ENCODE data around the gene OBP2B.
"Not testable (repeated sequence)": the region's sequence is repeated elsewhere in the genome, so short reads cannot be mapped to it uniquely, and the experiment has no call there.

Gene OBP2B

DNA sequence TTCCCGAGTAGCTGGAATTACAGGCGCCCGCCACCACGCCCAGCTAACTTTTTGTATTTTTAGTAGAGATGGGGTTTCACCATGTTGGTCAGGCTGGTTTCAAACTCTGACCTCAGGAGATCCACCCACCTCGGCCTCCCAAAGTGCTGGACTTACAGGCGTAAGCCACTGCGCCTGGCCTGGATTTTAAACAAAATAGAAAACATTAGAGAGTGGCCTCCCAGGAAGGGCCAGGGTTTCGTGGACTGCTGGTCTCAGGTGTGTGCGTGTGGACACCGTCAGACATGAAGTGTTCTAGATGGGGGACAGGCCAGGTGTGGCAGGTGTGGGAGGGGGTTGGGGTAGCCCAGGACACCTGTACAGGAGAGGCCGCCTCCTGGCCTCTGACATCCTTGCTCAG lies 38.3 kb downstream of the OBP2B start:
- TF ChIP-seq, protein P1, sequence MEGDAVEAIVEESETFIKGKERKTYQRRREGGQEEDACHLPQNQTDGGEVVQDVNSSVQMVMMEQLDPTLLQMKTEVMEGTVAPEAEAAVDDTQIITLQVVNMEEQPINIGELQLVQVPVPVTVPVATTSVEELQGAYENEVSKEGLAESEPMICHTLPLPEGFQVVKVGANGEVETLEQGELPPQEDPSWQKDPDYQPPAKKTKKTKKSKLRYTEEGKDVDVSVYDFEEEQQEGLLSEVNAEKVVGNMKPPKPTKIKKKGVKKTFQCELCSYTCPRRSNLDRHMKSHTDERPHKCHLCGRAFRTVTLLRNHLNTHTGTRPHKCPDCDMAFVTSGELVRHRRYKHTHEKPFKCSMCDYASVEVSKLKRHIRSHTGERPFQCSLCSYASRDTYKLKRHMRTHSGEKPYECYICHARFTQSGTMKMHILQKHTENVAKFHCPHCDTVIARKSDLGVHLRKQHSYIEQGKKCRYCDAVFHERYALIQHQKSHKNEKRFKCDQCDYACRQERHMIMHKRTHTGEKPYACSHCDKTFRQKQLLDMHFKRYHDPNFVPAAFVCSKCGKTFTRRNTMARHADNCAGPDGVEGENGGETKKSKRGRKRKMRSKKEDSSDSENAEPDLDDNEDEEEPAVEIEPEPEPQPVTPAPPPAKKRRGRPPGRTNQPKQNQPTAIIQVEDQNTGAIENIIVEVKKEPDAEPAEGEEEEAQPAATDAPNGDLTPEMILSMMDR (IDR thresholded peaks at IDR 0.05; ENCODE audit: insufficient read depth, low read depth, low read length, missing control alignments), result no peak
- H3K4me3 ChIP-seq (ENCODE audit: low read depth, low read length), result no peak overlapping the region
- DNase-seq (ENCODE audit: low read depth), result no peak

DNA sequence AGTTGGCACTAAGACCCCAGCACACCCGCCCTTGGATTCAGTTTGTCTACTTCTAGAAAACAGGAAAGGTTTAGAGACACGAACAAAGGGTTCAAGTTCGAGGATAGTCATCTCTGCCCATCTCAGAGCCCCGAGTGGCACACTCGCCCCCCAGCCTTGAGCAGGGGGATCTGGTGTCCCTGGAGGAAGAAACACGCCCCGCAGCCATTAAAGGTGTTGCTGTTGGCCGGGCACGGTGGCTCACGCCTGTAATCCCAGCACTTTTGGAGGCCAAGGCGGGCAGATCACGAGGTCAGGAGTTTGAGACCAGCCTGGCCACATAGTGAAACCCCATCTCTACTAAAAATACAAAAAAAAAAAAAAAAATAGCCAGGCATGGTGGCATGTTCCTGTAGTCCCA lies 39.4 kb downstream of the OBP2B start:
- not testable (repeated sequence) for DNase-seq (ENCODE audit: low read depth); H3K4me3 ChIP-seq (ENCODE audit: low read depth, low read length)

DNA sequence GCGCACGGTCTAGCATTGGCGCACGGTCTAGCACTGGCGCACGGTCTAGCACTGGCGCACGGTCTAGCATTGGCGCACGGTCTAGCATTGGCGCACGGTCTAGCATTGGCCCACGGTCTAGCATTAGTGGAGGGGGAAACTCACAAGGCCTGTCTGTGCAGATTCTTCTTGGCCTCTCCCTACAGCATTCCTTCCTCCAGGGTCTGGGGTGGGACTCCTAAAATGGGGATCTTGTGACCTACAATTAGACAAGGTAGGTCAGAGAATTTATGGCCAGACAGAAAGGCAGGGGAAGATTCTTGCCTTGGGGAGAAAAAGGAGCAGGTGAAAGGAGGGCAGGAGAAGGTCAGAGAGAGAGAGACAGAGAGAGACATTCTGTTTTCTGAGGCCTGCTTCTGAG lies 39.9 kb downstream of the OBP2B start:
- TF ChIP-seq, protein P1 (IDR thresholded peaks at IDR 0.05; ENCODE audit: insufficient read depth, low read depth, low read length, missing control alignments), result no peak
- no peak overlapping the region for H3K4me3 ChIP-seq (ENCODE audit: low read depth, low read length)
- no peak for DNase-seq (ENCODE audit: low read depth)

DNA sequence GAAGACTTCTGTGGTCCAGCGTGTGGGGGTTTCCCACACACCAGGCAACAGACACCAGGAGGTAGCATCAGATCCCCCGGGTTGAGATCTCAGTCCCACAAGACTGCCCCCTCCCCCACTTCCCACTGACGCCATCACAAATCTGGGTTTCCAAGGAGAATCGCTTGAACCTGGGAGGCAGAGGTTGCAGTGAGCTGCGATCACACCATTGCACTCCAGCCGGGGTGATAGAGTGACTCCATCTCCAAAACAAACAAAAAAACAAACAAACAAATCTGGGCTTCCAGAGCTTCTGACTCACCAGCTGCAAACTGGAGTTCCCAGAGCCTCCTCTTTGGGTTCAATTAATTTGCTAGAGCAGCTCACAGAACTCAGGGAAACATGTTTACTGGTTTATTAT lies 40.6 kb downstream of the OBP2B start:
- TF ChIP-seq, protein P1 (IDR thresholded peaks at IDR 0.05; ENCODE audit: insufficient read depth, low read depth, low read length, missing control alignments), result no peak
- DNase-seq (ENCODE audit: low read depth), result no peak
- no peak overlapping the region for H3K4me3 ChIP-seq (ENCODE audit: low read depth, low read length)

DNA sequence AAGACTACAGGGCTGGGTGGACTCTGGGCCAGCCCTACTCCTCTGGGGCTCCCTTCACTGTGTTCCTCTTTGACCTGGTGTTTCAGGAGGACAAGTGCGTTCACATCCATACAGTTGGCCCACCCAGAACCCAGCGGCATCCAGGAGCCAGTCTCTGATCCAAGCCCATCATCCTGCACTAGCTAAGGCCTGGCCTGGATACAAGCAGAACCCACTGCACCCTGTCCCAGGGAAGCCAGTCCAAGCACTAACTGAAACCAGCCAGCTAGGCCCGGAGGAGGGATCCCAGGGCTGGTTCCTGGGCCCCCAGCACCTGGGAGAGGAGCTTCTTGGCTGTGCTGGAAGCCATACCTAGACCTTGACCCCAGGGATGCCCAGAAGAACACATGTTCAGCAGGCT lies 41.3 kb downstream of the OBP2B start:
- TF ChIP-seq, protein P1 (IDR thresholded peaks at IDR 0.05; ENCODE audit: insufficient read depth, low read depth, low read length, missing control alignments), result no peak
- H3K4me3 ChIP-seq (ENCODE audit: low read depth, low read length), result no peak overlapping the region
- DNase-seq (ENCODE audit: low read depth), result no peak

DNA sequence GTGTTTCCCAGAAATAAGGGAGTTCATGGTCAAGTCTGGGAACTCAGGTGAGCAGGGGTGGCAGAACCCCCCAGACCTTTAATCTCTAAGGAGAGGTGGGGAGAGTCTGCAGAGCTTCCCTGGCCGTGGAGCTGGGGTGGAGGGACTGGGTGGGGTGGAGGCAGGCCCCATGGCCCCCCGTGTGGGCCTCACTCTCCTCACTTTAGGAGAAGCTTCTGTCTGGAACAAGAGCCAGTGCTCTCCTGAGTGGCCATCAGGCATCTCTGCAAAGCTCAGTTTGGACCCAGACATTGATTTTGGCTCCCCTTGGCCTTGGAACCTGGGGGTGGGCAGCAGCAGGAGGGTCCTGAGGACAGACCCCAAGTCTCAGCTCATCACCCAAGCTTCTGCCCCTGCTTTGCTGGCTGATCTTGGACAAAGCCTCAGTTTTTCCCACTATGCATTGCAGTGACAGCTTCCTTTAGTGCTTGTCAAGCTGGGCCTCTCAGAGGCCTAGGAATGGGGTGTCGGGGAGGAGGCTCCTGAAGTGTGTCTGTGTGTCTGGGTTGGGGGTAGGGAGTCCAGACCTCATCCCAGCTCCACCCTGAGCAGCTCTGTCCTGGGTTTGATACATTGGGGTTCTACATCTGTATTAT lies 41.8 kb downstream of the OBP2B start:
- TF ChIP-seq, protein P1 (IDR thresholded peaks at IDR 0.05; ENCODE audit: insufficient read depth, low read depth, low read length, missing control alignments), result no peak
- DNase-seq (ENCODE audit: low read depth), result no peak
- no peak overlapping the region for H3K4me3 ChIP-seq (ENCODE audit: low read depth, low read length)

DNA sequence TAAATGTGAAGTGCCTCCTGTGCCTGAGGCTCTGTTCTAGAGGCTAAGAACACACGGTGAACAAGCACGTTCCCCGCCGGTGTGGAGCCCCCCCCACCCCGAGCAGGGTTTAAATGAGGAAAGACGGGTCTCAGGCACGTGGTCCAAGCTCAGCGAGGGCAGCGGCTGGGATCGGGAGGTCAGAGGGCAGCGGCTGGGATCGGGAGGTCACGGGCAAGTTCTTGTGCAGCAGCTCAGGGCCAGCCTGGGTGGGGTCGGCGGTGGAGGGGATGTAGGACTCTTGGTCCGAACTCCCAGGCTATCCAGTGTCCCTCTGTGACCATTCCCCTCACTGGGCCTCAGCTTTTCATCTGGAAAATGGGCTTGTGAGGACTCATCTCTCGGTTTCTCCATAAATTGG lies 42.7 kb downstream of the OBP2B start:
- H3K4me3 ChIP-seq (ENCODE audit: low read depth, low read length), result no peak overlapping the region
- TF ChIP-seq, protein P1 (IDR thresholded peaks at IDR 0.05; ENCODE audit: insufficient read depth, low read depth, low read length, missing control alignments), result no peak
- no peak for DNase-seq (ENCODE audit: low read depth)
